NCI-H524 (cell line): ENCODE results near the gene SUSD1.
"Not testable (repeated sequence)": the region's sequence is repeated elsewhere in the genome, so short reads cannot be mapped to it uniquely, and the experiment has no call there.

Source experiments
- DNase-seq, 2 experiments: peaks; one replicate each; lab custom pipeline; 2025; lab: John Stamatoyannopoulos, UW

The SUSD1 gene

GRCh38 chr9:112094948-112095681, 80.0 kb downstream of the SUSD1 start:
- no peak for DNase-seq

GRCh38 chr9:112094241-112094640, 80.9 kb downstream of the SUSD1 start:
- no peak for DNase-seq

- DNase-seq = no peak
These were observed 81.3 kb downstream of the SUSD1 start for GRCh38 chr9:112093870-112094216.

- no peak for DNase-seq
These were observed 81.8 kb downstream of the SUSD1 start for GRCh38 chr9:112093147-112093869.

- peak in 1 of 2 experiments; percentile 50 for DNase-seq
These were observed 83.3 kb downstream of the SUSD1 start for GRCh38 chr9:112091810-112092209.

GRCh38 chr9:112087506-112087905, 87.6 kb downstream of the SUSD1 start:
- no peak for DNase-seq

GRCh38 chr9:112086627-112087026, 88.5 kb downstream of the SUSD1 start:
- DNase-seq = peak; percentile 9 to 20

- no peak for DNase-seq
These were observed 90.2 kb downstream of the SUSD1 start for GRCh38 chr9:112084907-112085306.

GRCh38 chr9:112084334-112084733, 90.8 kb downstream of the SUSD1 start:
- DNase-seq = no peak

- no peak for DNase-seq
These were observed 93.0 kb downstream of the SUSD1 start for GRCh38 chr9:112081918-112082729.

- no peak for DNase-seq
These were observed 94.1 kb downstream of the SUSD1 start for GRCh38 chr9:112080831-112081542.

- no peak for DNase-seq
These were observed 96.7 kb downstream of the SUSD1 start for GRCh38 chr9:112078432-112078831.

GRCh38 chr9:112076814-112077213, 98.3 kb downstream of the SUSD1 start:
- DNase-seq = no peak

- DNase-seq = no peak
These were observed 100.1 kb downstream of the SUSD1 start for GRCh38 chr9:112075009-112075378.

GRCh38 chr9:112074250-112075008, 100.7 kb downstream of the SUSD1 start:
- DNase-seq = peak; percentile 52 to 57

- DNase-seq = not testable (repeated sequence)
These were observed 101.4 kb downstream of the SUSD1 start for GRCh38 chr9:112073639-112074173.

- DNase-seq = no peak
These were observed 102.1 kb downstream of the SUSD1 start for GRCh38 chr9:112072721-112073638.

GRCh38 chr9:112069318-112070169, 105.6 kb downstream of the SUSD1 start:
- DNase-seq = no peak
